Psoas muscle (tissue), 8 donors: ENCODE results near the gene OLIG2. TPM values are rescaled to one million over a fixed set of nuclear protein-coding genes. Genes with fewer than 3 reads are reported as not detected.

Experiments
- ATAC-seq, 4 donors: fragments of 200-7000 bp; cut with Tn5 transposase; one replicate each; pipeline ENCODE4 v1.9.1; 2020; ENCODE audit warnings: moderate library complexity in 3 of 4, mild to moderate bottlenecking in 2 of 4
- DNase-seq, 2 donors: peaks; one replicate each; pipeline ENCODE4 v3.0.0-alpha.2; 2020
- H3K27ac ChIP-seq: fragments of 200-600 bp; one replicate; pipeline ENCODE4 v1.8.0; 2022
- H3K27me3 ChIP-seq, 3 donors: fragments of 200-600 bp in 1 of 3; one replicate each; pipeline versions ENCODE4 v1.6.1 to v1.8.0; 2013 to 2022; ENCODE audit warnings: low read length in 2 of 3, mild to moderate bottlenecking in 2 of 3, moderate library complexity in 1 of 3; ENCODE audit not compliant: insufficient read depth in 3 of 3
- H3K36me3 ChIP-seq, 2 donors: fragments of 200-600 bp in 1 of 2; one replicate each; pipeline versions ENCODE4 v1.6.1 to v1.8.0; 2013 to 2022; ENCODE audit warnings: low read depth in 1 of 2, mild to moderate bottlenecking in 1 of 2, moderate library complexity in 1 of 2; ENCODE audit not compliant: insufficient read depth in 1 of 2
- H3K4me1 ChIP-seq: fragments of 200-600 bp; one replicate; pipeline ENCODE4 v1.8.0; 2022
- H3K4me3 ChIP-seq: fragments of 200-600 bp; one replicate; pipeline ENCODE4 v1.8.0; 2022; ENCODE audit warnings: mild to moderate bottlenecking
- H3K9me3 ChIP-seq: fragments of 200-600 bp; one replicate; pipeline ENCODE4 v1.8.0; 2022
- CTCF ChIP-seq: fragments of 200-600 bp; IDR thresholded peaks from one replicate; pipeline ENCODE4 v1.8.0; 2022; ENCODE audit warnings: antibody characterized with exemption
- WGBS, 3 donors: extraction: QIAGEN DNeasy Blood & Tissue Kit; methylation state at CpG; one replicate each; pipeline versions ENCODE4 v1.1.6 to v1.1.7; 2013; 5-methylcytosine and 5-hydroxymethylcytosine counted together
- intact Hi-C, 2 donors: fragments of 100-400 bp; cut with DNase I; formaldehyde crosslinking; loops; one replicate each; pipeline versions ENCODE4 v1.11.0 to v1.14.2; 2022
- polyA plus RNA-seq, 3 donors: library from polyadenylated mRNA; stranded (reverse); fragments of 200-250 nt; gene quantifications; one replicate each; pipeline ENCODE4 v1.2.3, GENCODE V29; 2013
- total RNA-seq, 4 donors: library from RNA; stranded (reverse); fragmentation: NEBNext Ultra II Directional in 2 of 4; extraction: Animal tissue kit (Norgen Biotek cat#: 25700) in 2 of 4; gene quantifications; one replicate each; pipeline versions ENCODE4 v1.2.1 to v1.2.4, GENCODE V29; 2021 to 2023
- donor health status: healthy with polysubstance abuse.
- donor health status: DM: no; HTN: no; CAD: no; lungs with moderate emphysema.
- donor health status: Bipolar disorder and iron deficiency.
- donor health status: healthy.
- donor health status: DM: yes; HTN: yes; CAD: no.
- donor health status: DM: no; HTN: no; CAD: no.
- donor health status: DM: no; HTN: no; CAD: no.
- donor health status: DM: yes; HTN: yes; CAD: no.

OLIG2 gene
- total and polyA plus RNA-seq, 7 donors = 0.03 to 0.22 (median 0.15) TPM; not detected in 3

DNA sequence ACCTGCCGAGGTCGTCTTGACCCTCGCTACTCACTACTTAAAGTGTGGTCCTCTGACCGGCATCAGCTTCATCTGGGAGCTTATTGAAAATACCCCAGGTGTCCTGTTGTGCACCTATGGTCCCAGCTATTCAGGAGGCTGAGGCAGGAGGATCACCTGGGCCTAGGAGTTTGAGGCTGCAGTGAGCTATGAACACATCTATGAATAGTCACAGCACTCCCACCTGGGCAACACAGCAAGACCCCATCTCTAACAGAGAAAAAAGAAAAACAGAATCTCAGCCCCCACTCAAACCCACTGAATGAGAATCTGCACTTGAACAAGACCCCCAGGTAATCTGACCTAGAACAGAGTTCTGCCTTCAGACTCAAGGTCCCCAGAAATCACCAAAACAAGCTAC lies 35.5 kb downstream of the OLIG2 start:
- Histone ChIP-seq H3K4me3 (no peak overlapping the region), H3K27ac (no peak overlapping the region), H3K9me3 (no peaks in the 10 kb centered on the region), H3K36me3 (no peaks in the 10 kb centered on the region), H3K27me3 (peaks cover 0 to 18% (median 0%) of the 10 kb centered on the region in 3 donors), H3K4me1 (peaks cover 22% of the 10 kb centered on the region)
- 96 to 98% (median 98%) methylated on average over 4 of the region's 4 CpGs for WGBS, 3 donors
- no peak for ATAC-seq
- no peak for DNase-seq
- intact Hi-C loops = no loop called here
- TF ChIP-seq CTCF = no peak

GRCh38 chr21:33063375-33063883 lies 37.7 kb downstream of the OLIG2 start:
- H3K36me3 ChIP-seq = no peaks in the 10 kb centered on the region
- ATAC-seq = no peak
- TF ChIP-seq CTCF = no peak
- intact Hi-C loops = no loop called here
- H3K9me3 ChIP-seq = no peaks in the 10 kb centered on the region
- no peak for DNase-seq
- peaks cover 18% of the 10 kb centered on the region for H3K4me1 ChIP-seq
- no peak overlapping the region for H3K27ac ChIP-seq
- peaks cover 0 to 39% (median under 1%) of the 10 kb centered on the region in 3 donors for H3K27me3 ChIP-seq
- WGBS, 3 donors = 88 to 94% (median 92%) methylated on average over 5 of the region's 5 CpGs
- no peak overlapping the region for H3K4me3 ChIP-seq

DNA sequence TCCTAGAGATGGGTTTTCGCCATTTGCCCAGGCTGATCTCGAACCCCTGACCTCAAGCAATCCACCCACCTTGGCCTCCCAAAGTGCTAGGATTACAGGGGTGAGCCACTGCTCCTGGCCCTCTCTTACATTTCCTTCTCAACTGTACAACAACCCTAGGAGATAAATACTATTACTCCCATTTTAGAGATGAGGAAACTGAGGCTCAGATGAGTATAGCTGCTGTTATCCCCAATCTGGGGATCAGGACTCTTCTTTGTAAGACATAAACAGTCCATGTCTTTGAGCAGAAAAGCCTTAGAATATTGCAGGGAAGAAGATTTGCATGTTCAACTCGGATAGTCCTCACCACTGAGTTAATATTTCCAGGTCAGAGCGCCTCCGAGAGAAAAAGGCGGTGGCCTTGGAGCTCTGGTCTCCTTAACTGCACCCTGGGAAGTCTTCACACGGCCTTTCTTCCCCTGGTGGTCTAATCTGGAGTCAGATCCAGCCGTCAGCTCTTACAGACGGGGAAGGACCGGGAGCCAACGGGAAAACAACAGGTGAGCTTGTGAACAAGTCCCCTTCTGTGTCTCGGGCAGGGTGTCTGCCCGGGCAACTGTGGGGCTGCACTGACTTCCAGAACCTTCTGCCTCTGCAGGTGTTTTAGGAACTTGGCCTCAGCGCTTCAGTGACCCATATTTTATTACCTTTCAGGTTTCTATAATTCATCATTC lies 38.3 kb downstream of the OLIG2 start:
- no peak overlapping the region for H3K4me3 ChIP-seq
- no peaks in the 10 kb centered on the region for H3K9me3 ChIP-seq
- DNase-seq (no peak), ATAC-seq (no peak)
- H3K27ac ChIP-seq = no peak overlapping the region
- intact Hi-C loops = no loop called here
- 45 to 57% (median 47%) methylated on average over 14 of the region's 14 CpGs for WGBS, 3 donors
- H3K4me1 ChIP-seq = peaks cover 11% of the 10 kb centered on the region
- H3K27me3 ChIP-seq = peaks cover 0 to 46% (median 3%) of the 10 kb centered on the region in 3 donors
- TF ChIP-seq CTCF = no peak
- H3K36me3 ChIP-seq = no peaks in the 10 kb centered on the region

GRCh38 chr21:33064623-33065390 lies 39.1 kb downstream of the OLIG2 start:
- WGBS, 3 donors = 27 to 35% (median 29%) methylated on average over 18 of the region's 18 CpGs
- intact Hi-C loops = loop anchor here in 1 of 2 donors (5.0 kb wide), 1 partner anchor 48 kb away; no protein-coding TSS in a partner anchor
- no peak for ATAC-seq
- Histone ChIP-seq H3K4me1 (peaks cover 4% of the 10 kb centered on the region), H3K9me3 (no peaks in the 10 kb centered on the region), H3K27ac (no peak overlapping the region), H3K27me3 (peaks cover 0 to 52% (median 3%) of the 10 kb centered on the region in 3 donors), H3K36me3 (no peaks in the 10 kb centered on the region), H3K4me3 (no peak overlapping the region)
- TF ChIP-seq CTCF = no peak
- no peak for DNase-seq
